ENCODE data around the gene PAX5. TPM values are rescaled to one million over a fixed set of nuclear protein-coding genes. Genes with fewer than 3 reads are reported as not detected.

PAX5 gene
- total RNA-seq, 1 donor from 2014 or later, result not detected

DNA sequence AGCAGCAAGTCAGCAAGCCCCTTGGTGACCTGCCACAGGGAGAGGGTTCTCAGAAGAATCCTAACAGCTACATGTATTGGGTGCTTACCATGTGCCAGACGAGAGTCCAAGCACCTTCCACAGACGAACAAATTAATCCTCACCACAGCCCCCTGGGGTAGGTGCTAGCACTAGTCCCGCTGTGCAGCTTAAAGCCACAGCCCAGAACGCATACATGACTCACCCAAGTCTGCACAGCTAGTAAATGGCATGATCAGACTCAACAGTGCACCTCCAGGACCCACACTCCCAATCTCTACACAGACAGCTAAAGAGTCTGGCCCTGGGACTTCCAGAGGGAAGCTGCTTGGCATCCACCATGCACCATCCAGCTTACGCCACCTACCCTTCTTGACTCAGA, 111.5 kb downstream of the PAX5 start:
- H3K27me3 ChIP-seq, result no peaks in the 10 kb centered on the region
- no peak for DNase-seq (ENCODE audit: low spot score in 2 of 2)
- no peaks in the 10 kb centered on the region for H3K9me3 ChIP-seq
- intact Hi-C loops (cut with DNase I), result no loop called here
- TF ChIP-seq CTCF (IDR thresholded peaks at IDR 0.05), result no peak
- no peak overlapping the region for H3K27ac ChIP-seq
- H3K36me3 ChIP-seq, result no peaks in the 10 kb centered on the region
- no peak overlapping the region for H3K4me3 ChIP-seq
- no peaks in the 10 kb centered on the region for H3K4me1 ChIP-seq

- no peak for TF ChIP-seq CTCF (IDR thresholded peaks at IDR 0.05)
- intact Hi-C loops (cut with DNase I), result no loop called here
- Histone ChIP-seq H3K9me3 (no peaks in the 10 kb centered on the region), H3K4me1 (no peaks in the 10 kb centered on the region), H3K27ac (no peak overlapping the region), H3K27me3 (no peaks in the 10 kb centered on the region), H3K4me3 (no peak overlapping the region), H3K36me3 (no peaks in the 10 kb centered on the region)
- no peak for DNase-seq (ENCODE audit: low spot score in 2 of 2)
Measured at GRCh38 chr9:36914212-36914577, 119.9 kb downstream of the PAX5 start.

DNA sequence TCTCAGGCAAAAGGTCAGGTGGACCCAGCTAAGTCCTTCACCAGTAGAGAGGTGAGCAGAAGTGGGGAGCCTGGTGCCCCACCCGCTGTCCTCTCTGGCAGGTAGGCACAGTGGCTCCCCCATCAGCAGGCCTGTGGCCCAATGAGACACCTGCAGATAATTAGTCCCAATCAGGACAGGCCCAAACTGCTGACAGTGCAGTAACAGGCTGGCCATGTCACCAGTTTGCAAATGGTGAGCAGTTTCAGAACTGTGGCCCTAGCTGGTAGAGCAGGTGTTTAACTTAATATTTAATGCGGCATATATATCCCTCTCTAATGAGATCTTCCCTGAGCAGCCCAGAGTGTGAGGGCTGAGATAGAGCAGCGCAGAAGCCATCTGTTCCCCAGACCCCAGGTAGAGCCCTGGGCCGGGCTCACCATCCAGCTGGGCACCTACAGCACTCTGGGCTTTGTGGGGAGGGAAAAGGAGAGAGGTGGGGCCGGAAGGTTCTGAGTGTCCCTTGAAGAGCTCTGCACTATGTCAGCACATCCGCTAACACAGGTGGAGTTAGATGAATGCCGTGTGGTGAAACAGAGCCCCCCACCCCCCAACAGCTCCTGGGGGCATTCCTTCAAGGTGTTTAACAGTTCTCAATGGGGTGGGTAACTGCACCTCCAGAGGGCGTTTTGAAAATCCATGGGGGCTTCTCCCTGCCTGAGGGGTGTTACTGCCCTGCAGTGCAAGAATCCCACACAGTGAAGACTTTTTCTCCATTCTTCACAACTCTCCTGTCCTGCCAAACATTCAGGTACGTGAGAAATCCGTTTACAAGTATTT, 120.5 kb downstream of the PAX5 start:
- Histone ChIP-seq H3K36me3 (no peaks in the 10 kb centered on the region), H3K27ac (no peak overlapping the region), H3K4me1 (no peaks in the 10 kb centered on the region), H3K9me3 (no peaks in the 10 kb centered on the region), H3K4me3 (no peak overlapping the region), H3K27me3 (no peaks in the 10 kb centered on the region)
- no peak for DNase-seq (ENCODE audit: low spot score in 2 of 2)
- TF ChIP-seq CTCF (IDR thresholded peaks at IDR 0.05), result no peak
- intact Hi-C loops (cut with DNase I), result no loop called here

DNA sequence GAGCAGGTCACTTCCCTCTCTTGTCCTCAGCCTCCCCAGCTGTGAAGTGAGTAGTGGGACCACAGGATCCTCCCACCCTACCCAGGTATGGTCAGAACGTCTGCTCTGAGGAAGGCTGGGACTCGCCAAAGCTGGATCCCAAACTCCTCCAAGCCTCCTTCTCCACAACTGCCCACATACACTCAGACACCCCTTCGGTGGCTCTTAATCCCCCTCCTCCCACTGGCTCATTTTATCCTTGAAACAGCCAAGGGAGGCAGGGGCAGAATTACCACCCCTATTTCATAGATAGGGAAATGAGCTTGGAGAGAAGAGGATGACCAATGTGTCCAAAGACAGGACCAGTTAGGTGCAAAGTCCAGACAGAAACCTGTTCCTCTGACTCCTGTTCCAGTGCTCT, 121.4 kb downstream of the PAX5 start:
- DNase-seq (ENCODE audit: low spot score in 2 of 2), result no peak
- Histone ChIP-seq H3K4me3 (no peak overlapping the region), H3K27ac (no peak overlapping the region), H3K36me3 (no peaks in the 10 kb centered on the region), H3K27me3 (no peaks in the 10 kb centered on the region), H3K9me3 (no peaks in the 10 kb centered on the region), H3K4me1 (no peaks in the 10 kb centered on the region)
- TF ChIP-seq CTCF (IDR thresholded peaks at IDR 0.05), result no peak
- intact Hi-C loops (cut with DNase I), result no loop called here

DNA sequence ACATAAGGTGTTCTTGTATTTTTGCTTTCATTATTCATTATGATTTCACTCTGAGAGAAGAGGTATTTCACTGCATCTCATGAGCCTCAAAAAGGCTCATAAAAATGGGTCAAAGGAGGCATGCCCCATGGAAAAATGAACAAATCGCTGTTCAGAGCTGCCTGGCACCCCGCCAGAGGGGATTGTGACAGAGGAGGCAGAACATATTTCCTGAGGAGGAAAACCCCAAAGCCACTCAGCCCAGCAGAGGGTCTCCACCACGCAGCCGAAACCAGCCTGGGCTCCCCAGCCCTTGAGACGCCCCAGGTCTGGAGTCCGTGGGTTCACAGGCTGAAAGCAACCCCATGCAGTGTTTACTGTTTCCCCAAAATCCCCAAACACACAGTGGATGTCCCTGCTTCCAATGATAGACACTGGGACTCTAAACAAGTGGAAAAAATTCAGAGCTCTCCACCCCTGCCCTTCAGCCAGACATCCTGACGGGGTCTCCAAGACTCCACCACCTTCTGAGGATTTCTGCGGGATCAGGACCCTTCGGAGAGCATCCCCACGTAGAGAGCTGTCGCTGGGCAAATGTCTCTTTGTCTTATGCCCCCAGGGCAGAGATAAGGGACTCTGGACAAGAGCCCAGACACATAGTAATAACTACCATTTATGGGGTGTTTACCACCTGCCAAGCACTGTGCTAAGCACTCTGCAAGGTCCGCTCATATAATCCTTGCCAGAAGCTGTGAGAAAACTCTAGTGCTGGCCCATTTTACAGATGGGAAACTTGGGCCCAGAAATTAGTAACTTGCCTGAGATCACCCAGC, 122.3 kb downstream of the PAX5 start:
- no peaks in the 10 kb centered on the region for H3K9me3 ChIP-seq
- no peak for DNase-seq (ENCODE audit: low spot score in 2 of 2)
- no peaks in the 10 kb centered on the region for H3K36me3 ChIP-seq
- H3K27ac ChIP-seq, result no peak overlapping the region
- H3K4me3 ChIP-seq, result no peak overlapping the region
- H3K4me1 ChIP-seq, result no peaks in the 10 kb centered on the region
- no peaks in the 10 kb centered on the region for H3K27me3 ChIP-seq
- TF ChIP-seq CTCF (IDR thresholded peaks at IDR 0.05), result no peak
- intact Hi-C loops (cut with DNase I), result no loop called here

Data from ascending aorta (tissue), 2 donors.